H1 (cell line): ENCODE results near the gene CXCL14. TPM values are rescaled to one million over a fixed set of nuclear protein-coding genes. Genes with fewer than 3 reads are reported as not detected.

ENCODE experiments used
- CTCF ChIA-PET: fragments of 300-600 bp; sonication (Branson Sonifier 250); formaldehyde crosslinking; loops from one replicate; lab custom pipeline; 2021; ENCODE audit not compliant: partially characterized antibody; lab: Charles Lee
- POLR2A ChIA-PET: fragments of 300-600 bp; sonication (Branson Sonifier 250); formaldehyde crosslinking; loops from one replicate; lab custom pipeline; 2021; ENCODE audit warnings: inconsistent platforms; ENCODE audit not compliant: partially characterized antibody; lab: Charles Lee
- DNase-seq, 2 experiments: peaks; one replicate each; pipeline versions ENCODE4 v3.0.0 to v3.0.0-alpha.2; 2010 to 2022; ENCODE audit warnings: low spot score in 2 of 2, low read depth in 1 of 2, mixed read lengths in 1 of 2
- FAIRE-seq: peaks from 2 replicates; lab custom pipeline; 2011; peaks lifted over from hg19 to GRCh38; lab: Jason Lieb, UNC
- H2AFZ ChIP-seq: 2 replicates; pipeline ENCODE4 v1.8.1; 2012; ENCODE audit warnings: low read length, inconsistent platforms
- H2AK5ac ChIP-seq: 2 replicates; pipeline ENCODE4 v1.6.1; 2013; ENCODE audit warnings: low read depth, low read length
- H2BK120ac ChIP-seq: replicated peaks from 2 replicates; pipeline ENCODE3; 2013; ENCODE audit warnings: low read depth, low read length, inconsistent platforms
- H2BK12ac ChIP-seq: 2 replicates; pipeline ENCODE4 v1.6.1; 2013; ENCODE audit warnings: low read depth, low read length
- H2BK15ac ChIP-seq: 2 replicates; pipeline ENCODE4 v1.6.1; 2013; ENCODE audit warnings: low read length
- H2BK20ac ChIP-seq: 2 replicates; pipeline ENCODE4 v1.6.1; 2013; ENCODE audit warnings: low read length
- H2BK5ac ChIP-seq: 2 replicates; pipeline ENCODE4 v1.6.1; 2013; ENCODE audit warnings: low read depth, low read length
- H3K14ac ChIP-seq: 2 replicates; pipeline ENCODE4 v1.6.1; 2013; ENCODE audit warnings: inconsistent platforms; ENCODE audit not compliant: insufficient read length
- H3K18ac ChIP-seq: 2 replicates; pipeline ENCODE4 v1.6.1; 2013; ENCODE audit warnings: low read length; ENCODE audit errors: extremely low read depth
- H3K23ac ChIP-seq: 2 replicates; pipeline ENCODE4 v1.6.1; 2013; ENCODE audit warnings: inconsistent platforms; ENCODE audit not compliant: insufficient read length
- H3K23me2 ChIP-seq: 2 replicates; pipeline ENCODE4 v1.6.1; 2013; ENCODE audit warnings: low read depth, low read length
- H3K27ac ChIP-seq: 2 replicates; pipeline ENCODE4 v1.6.1; 2011; ENCODE audit warnings: low read depth, low read length, inconsistent platforms
- H3K27me3 ChIP-seq, 4 experiments: replicated peaks in 1 of 4; 1 replicate in 1 of 4; 2 replicates in 3 of 4; pipeline versions ENCODE4 v1.6.1 to v1.8.1; 2011 to 2013; ENCODE audit warnings: low read length in 3 of 4, mild to moderate bottlenecking in 3 of 4, inconsistent platforms in 2 of 4, mixed read lengths in 2 of 4, moderate library complexity in 1 of 4; ENCODE audit not compliant: control insufficient read depth in 3 of 4, insufficient read depth in 3 of 4; ENCODE audit errors: extremely low read depth in 1 of 4
- H3K36me3 ChIP-seq, 4 experiments: 2 replicates each; pipeline versions ENCODE4 v1.6.1 to v1.8.1; 2011 to 2013; ENCODE audit warnings: mild to moderate bottlenecking in 4 of 4, low read length in 3 of 4, moderate library complexity in 2 of 4, control low read depth in 1 of 4, inconsistent platforms in 1 of 4; ENCODE audit not compliant: insufficient read depth in 4 of 4, control insufficient read depth in 2 of 4
- H3K4ac ChIP-seq: replicated peaks from 2 replicates; pipeline ENCODE3; 2013; ENCODE audit warnings: low read length, low read depth, mixed read lengths, inconsistent platforms; ENCODE audit not compliant: insufficient read length
- H3K4me1 ChIP-seq, 4 experiments: replicated peaks in 1 of 4; 1 replicate in 1 of 4; 2 replicates in 3 of 4; pipeline versions ENCODE4 v1.6.1 to v1.8.1; 2011 to 2013; ENCODE audit warnings: low read length in 3 of 4, inconsistent platforms in 2 of 4, mixed read lengths in 1 of 4; ENCODE audit not compliant: insufficient read depth in 4 of 4, control insufficient read depth in 3 of 4
- H3K4me2 ChIP-seq, 2 experiments: 2 replicates each; pipeline versions ENCODE4 v1.6.1 to v1.8.1; 2011 to 2013; ENCODE audit warnings: low read depth in 2 of 2, low read length in 2 of 2, control low read depth in 1 of 2, inconsistent platforms in 1 of 2, mild to moderate bottlenecking in 1 of 2; ENCODE audit not compliant: insufficient read depth in 1 of 2
- H3K4me3 ChIP-seq, 4 experiments: fragments of 200-600, 300-600 bp in 1 of 4; sonication (generic), shearing (Covaris generic), sonication (Bioruptor Twin) in 1 of 4; 2 replicates each; pipeline versions ENCODE4 v1.5.1 to v1.8.1; 2011 to 2016; ENCODE audit warnings: low read length in 4 of 4, low read depth in 3 of 4, control low read depth in 2 of 4, inconsistent platforms in 2 of 4, mild to moderate bottlenecking in 2 of 4, mixed read lengths in 1 of 4, moderate library complexity in 1 of 4; ENCODE audit not compliant: insufficient read depth in 2 of 4; ENCODE audit errors: extremely low read depth in 1 of 4
- H3K56ac ChIP-seq: replicated peaks from 2 replicates; pipeline ENCODE3; 2013; ENCODE audit warnings: low read depth, mild to moderate bottlenecking, mixed read lengths, low read length, inconsistent platforms; ENCODE audit not compliant: insufficient read length
- H3K79me1 ChIP-seq: 2 replicates; pipeline ENCODE4 v1.6.1; 2013; ENCODE audit warnings: low read depth, low read length, control low read depth
- H3K79me2 ChIP-seq, 2 experiments: 2 replicates each; pipeline versions ENCODE4 v1.6.1 to v1.8.1; 2012 to 2013; ENCODE audit warnings: low read length in 2 of 2, mild to moderate bottlenecking in 2 of 2, inconsistent platforms in 1 of 2; ENCODE audit not compliant: insufficient read depth in 2 of 2, control insufficient read depth in 1 of 2
- H3K9ac ChIP-seq, 4 experiments: replicated peaks in 1 of 4; 1 replicate in 1 of 4; 2 replicates in 3 of 4; pipeline versions ENCODE4 v1.6.1 to v1.8.1; 2011 to 2013; ENCODE audit warnings: low read depth in 3 of 4, low read length in 3 of 4, control low read depth in 2 of 4, mild to moderate bottlenecking in 2 of 4, moderate library complexity in 2 of 4, inconsistent platforms in 1 of 4; ENCODE audit errors: extremely low read depth in 1 of 4
- H3K9me3 ChIP-seq, 2 experiments: 2 replicates each; pipeline versions ENCODE4 v1.6.1 to v1.8.1; 2012 to 2013; ENCODE audit warnings: mild to moderate bottlenecking in 2 of 2, moderate library complexity in 2 of 2, control low read depth in 1 of 2, inconsistent platforms in 1 of 2, low read depth in 1 of 2, low read length in 1 of 2, mixed read lengths in 1 of 2; ENCODE audit not compliant: insufficient read depth in 2 of 2
- H4K20me1 ChIP-seq, 2 experiments: replicated peaks in 1 of 2; 2 replicates each; pipeline versions ENCODE3 to v1.8.1; 2011 to 2013; ENCODE audit warnings: inconsistent platforms in 2 of 2, low read length in 2 of 2, mild to moderate bottlenecking in 1 of 2; ENCODE audit not compliant: insufficient read depth in 2 of 2, control insufficient read depth in 1 of 2
- H4K5ac ChIP-seq: 2 replicates; pipeline ENCODE4 v1.6.1; 2013; ENCODE audit warnings: low read length, low read depth, mixed read lengths, inconsistent platforms; ENCODE audit not compliant: insufficient read length
- H4K8ac ChIP-seq: 2 replicates; pipeline ENCODE4 v1.8.0; 2013; ENCODE audit warnings: mild to moderate bottlenecking, moderate library complexity, low read length, inconsistent platforms; ENCODE audit not compliant: insufficient read depth; ENCODE audit errors: extremely low read depth
- H4K91ac ChIP-seq: replicated peaks from 2 replicates; pipeline ENCODE3; 2013; ENCODE audit warnings: low read length, mixed read lengths, inconsistent platforms; ENCODE audit not compliant: insufficient read length
- ATF2 ChIP-seq: IDR thresholded peaks from 2 replicates; pipeline ENCODE4 v1.6.1; 2012; ENCODE audit warnings: low read length, inconsistent platforms
- CBX5 ChIP-seq: fragments of 300-800, 300-1000 bp; sonication (generic); IDR thresholded peaks from 2 replicates; pipeline ENCODE4 v1.7.1; 2016; ENCODE audit warnings: antibody characterized with exemption, low read length, low read depth
- CHD1 ChIP-seq: IDR thresholded peaks from 2 replicates; pipeline ENCODE4 v1.6.1; 2012; ENCODE audit warnings: low read depth, low read length, improper control_type of control experiment
- CHD2 ChIP-seq: IDR thresholded peaks from 2 replicates; pipeline ENCODE4 v1.6.1; 2012; ENCODE audit warnings: low read length, improper control_type of control experiment
- EGR1 ChIP-seq: IDR thresholded peaks from 2 replicates; pipeline ENCODE4 v1.6.1; 2011; ENCODE audit warnings: low read depth, low read length, borderline replicate concordance
- FOSL1 ChIP-seq: IDR thresholded peaks from 2 replicates; pipeline ENCODE4 v1.6.1; 2011; ENCODE audit warnings: mild to moderate bottlenecking, low read depth, low read length, moderate library complexity; ENCODE audit not compliant: insufficient read depth
- GTF2F1 ChIP-seq: IDR thresholded peaks from 2 replicates; pipeline ENCODE4 v1.6.1; 2012; ENCODE audit warnings: low read depth, low read length, improper control_type of control experiment, borderline replicate concordance
- KDM5A ChIP-seq: fragments of 200-600 bp; IDR thresholded peaks from 2 replicates; pipeline ENCODE4 v1.7.1; 2012; ENCODE audit warnings: mild to moderate bottlenecking, low read length, inconsistent platforms, mixed read lengths
- POU5F1 ChIP-seq: IDR thresholded peaks from 2 replicates; pipeline ENCODE4 v1.6.1; 2011; ENCODE audit warnings: low read depth, mild to moderate bottlenecking, low read length, moderate library complexity
- SP1 ChIP-seq: IDR thresholded peaks from 2 replicates; pipeline ENCODE4 v1.6.1; 2011; ENCODE audit warnings: low read depth, low read length
- TEAD4 ChIP-seq: IDR thresholded peaks from 2 replicates; pipeline ENCODE4 v1.6.1; 2012; ENCODE audit warnings: low read depth, low read length, inconsistent platforms, mixed read lengths
- WGBS, 2 experiments: shearing (Covaris generic) in 1 of 2; methylation state at CpG; one replicate each; pipeline versions ENCODE4 v1.1.6 to v1.1.7; 2013 to 2015; ENCODE audit warnings: low lambda C conversion rate in 2 of 2, mixed read lengths in 2 of 2, inconsistent platforms in 1 of 2, low coverage in 1 of 2, missing lambda C conversion rate in 1 of 2; ENCODE audit not compliant: insufficient replicate concordance in 2 of 2, insufficient coverage in 1 of 2, insufficient read length in 1 of 2; ENCODE audit errors: extremely low coverage in 1 of 2, missing lambda C conversion rate in 1 of 2; 5-methylcytosine and 5-hydroxymethylcytosine counted together
- polyA plus RNA-seq, 7 experiments: library from polyadenylated mRNA; depleted of rRNA in 3 of 7; stranded (reverse) in 5 of 7; unstranded in 2 of 7; fragments of >200 nt in 5 of 7; fragments of 200-250 nt in 2 of 7; gene quantifications; 1 replicate in 5 of 7; 2 replicates in 1 of 7; 4 replicates in 1 of 7; pipeline versions ENCODE4 v1.2.1 to v1.2.3, GENCODE V29; 2011 to 2013; ENCODE audit warnings: missing spikeins in 2 of 7, mixed read lengths in 2 of 7
- total RNA-seq: library from RNA; stranded (reverse); fragmentation: NEBNext Ultra II Directional; extraction: Animal tissue kit (Norgen Biotek cat#: 25700); gene quantifications from 2 replicates; pipeline ENCODE4 v1.2.1, GENCODE V29; 2021

Gene CXCL14
- total and polyA plus RNA-seq, 2 of the 8 experiments (the other 6 are each of a cell fraction or from before 2014, with no cell fraction given), result 1.5 to 1.8 TPM

GRCh38 chr5:135591277-135591676 is 12.5 kb upstream of the CXCL14 start:
- no peak overlapping the region for H2AFZ ChIP-seq
- no peak for TF ChIP-seq GTF2F1
- TF ChIP-seq ATF2, result no peak
- TF ChIP-seq POU5F1, result no peak
- no peak for TF ChIP-seq CHD2
- no peak for TF ChIP-seq TEAD4
- TF ChIP-seq EGR1, result no peak
- TF ChIP-seq CHD1, result no peak
- no peak for TF ChIP-seq SP1
- TF ChIP-seq KDM5A, result no peak
- no peak for TF ChIP-seq FOSL1
- TF ChIP-seq CBX5, result no peak
- H3K4ac ChIP-seq, result no peak overlapping the region
- no peaks in the 10 kb centered on the region for H4K20me1 ChIP-seq
- no peaks in the 10 kb centered on the region for H3K9me3 ChIP-seq
- no peaks in the 10 kb centered on the region for H3K23me2 ChIP-seq
- no peak overlapping the region for H2AK5ac ChIP-seq
- no peak overlapping the region for H3K14ac ChIP-seq
- no peak overlapping the region for H3K4me2 ChIP-seq
- no peaks in the 10 kb centered on the region for H3K36me3 ChIP-seq
- no peaks in the 10 kb centered on the region for H3K79me2 ChIP-seq
- H3K23ac ChIP-seq, result no peak overlapping the region
- H2BK5ac ChIP-seq, result no peak overlapping the region
- no peak overlapping the region for H2BK120ac ChIP-seq
- DNase-seq, result no peak
- no peak overlapping the region for H4K5ac ChIP-seq
- H2BK12ac ChIP-seq, result no peak overlapping the region
- no peak overlapping the region for H4K8ac ChIP-seq
- no peak for FAIRE-seq
- no peak overlapping the region for H2BK20ac ChIP-seq
- H3K18ac ChIP-seq, result no peak overlapping the region
- H3K4me1 ChIP-seq, result no peaks in the 10 kb centered on the region; a peak in 1 of 7 replicates
- CTCF ChIA-PET, result interaction anchor here (0.5 to 2.9 kb wide), 8 partner anchors 10 to 270 kb away, joined by 3 to 11 read pairs (median 4); partner anchors contain the start of gene CXCL14
- no peak overlapping the region for H3K27ac ChIP-seq
- H4K91ac ChIP-seq, result no peak overlapping the region
- no peak overlapping the region for H2BK15ac ChIP-seq
- no peak overlapping the region for H3K9ac ChIP-seq
- POLR2A ChIA-PET, result no interaction called here
- peaks cover 0 to 6% (median under 1%) of the 10 kb centered on the region in 4 experiments; a peak in 1 of 7 replicates for H3K27me3 ChIP-seq
- H3K4me3 ChIP-seq, result no peak overlapping the region
- H3K56ac ChIP-seq, result no peak overlapping the region
- WGBS, 2 experiments, result 96% methylated on average over 5 of the region's 5 CpGs; no CpG with 5 or more reads in 1 of the 2 experiments
- no peaks in the 10 kb centered on the region for H3K79me1 ChIP-seq
